ENCODE measurements around the gene ZDHHC19.
"Not testable (repeated sequence)": the region's sequence is repeated elsewhere in the genome, so short reads cannot be mapped to it uniquely, and the experiment has no call there.

ZDHHC19 gene

DNA sequence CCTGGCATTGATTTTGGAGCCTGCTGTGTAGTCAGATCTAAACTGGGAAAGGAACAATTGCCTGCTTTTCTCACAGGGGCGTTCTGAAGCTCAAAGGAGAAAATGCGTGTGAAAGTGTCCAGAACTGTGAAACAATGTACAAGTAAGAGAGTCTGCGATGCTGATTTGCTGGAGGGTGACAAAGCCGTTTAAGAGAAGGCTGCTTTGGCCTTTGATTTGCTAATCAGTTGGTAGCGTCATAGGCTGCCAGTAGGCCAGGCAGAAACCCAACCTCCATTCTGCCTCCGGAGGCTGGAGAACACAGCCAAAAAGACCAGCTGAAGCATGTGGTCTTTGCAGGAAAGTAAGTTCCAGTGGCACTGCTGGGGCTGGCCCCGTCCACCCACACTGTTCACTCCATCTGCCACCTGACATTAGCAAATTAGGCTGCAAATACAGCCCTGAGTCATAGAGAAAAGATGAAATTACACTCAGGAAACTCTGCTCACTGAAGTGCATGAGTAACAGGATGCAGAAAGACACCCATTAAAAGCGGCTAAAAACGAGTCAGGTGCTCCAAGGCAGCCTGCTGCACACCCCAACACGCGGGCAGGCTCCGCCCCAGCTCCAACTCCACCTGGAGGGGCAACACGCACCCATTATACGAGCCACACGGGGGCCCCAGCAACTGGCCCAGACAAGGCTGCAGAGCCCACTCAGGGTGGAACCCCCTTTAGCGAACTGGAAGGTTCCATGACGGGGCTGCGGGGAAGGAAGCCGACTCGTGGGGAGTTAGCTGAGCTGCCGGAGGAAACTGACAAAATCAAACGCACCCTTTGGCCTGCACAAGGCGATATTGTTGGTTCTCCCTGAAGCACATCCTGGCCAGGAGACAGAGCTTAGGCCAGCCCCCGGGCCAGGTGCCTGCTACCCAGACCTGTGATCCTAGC, 31.6 kb downstream of the ZDHHC19 start:
- in situ Hi-C loops (cut with MboI; ENCODE audit: low sequenced_read_pairs) = no loop called here

DNA sequence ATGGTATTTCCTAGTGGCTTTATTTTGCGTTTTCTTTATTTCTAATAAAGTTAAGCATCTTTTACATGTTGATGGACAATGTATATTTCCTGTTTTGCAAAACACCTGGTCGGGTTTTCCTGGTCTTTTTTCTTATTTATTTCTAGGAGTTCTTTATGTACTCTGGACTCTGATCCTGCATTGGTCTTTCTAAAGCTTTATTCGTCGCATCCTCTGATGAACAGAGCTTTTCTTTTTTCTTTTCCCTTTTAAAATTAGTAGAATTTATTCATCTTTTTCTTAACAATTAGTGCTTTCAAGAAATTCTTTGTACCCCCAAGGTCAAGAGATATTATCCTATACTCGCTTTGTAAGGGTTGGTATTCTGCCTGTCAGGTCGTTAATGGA, 32.2 kb downstream of the ZDHHC19 start:
- in situ Hi-C loops (cut with MboI; ENCODE audit: low sequenced_read_pairs) = no loop called here

- in situ Hi-C loops (cut with MboI; ENCODE audit: low sequenced_read_pairs) = no loop called here
Observed at GRCh38 chr3:196177967-196178366, 33.2 kb downstream of the ZDHHC19 start.

- in situ Hi-C loops (cut with MboI; ENCODE audit: low sequenced_read_pairs) = no loop called here
Observed at GRCh38 chr3:196177567-196177966, 33.6 kb downstream of the ZDHHC19 start.

- in situ Hi-C loops (cut with MboI; ENCODE audit: low sequenced_read_pairs) = no loop called here
Observed at GRCh38 chr3:196175722-196176121, 35.5 kb downstream of the ZDHHC19 start.

DNA sequence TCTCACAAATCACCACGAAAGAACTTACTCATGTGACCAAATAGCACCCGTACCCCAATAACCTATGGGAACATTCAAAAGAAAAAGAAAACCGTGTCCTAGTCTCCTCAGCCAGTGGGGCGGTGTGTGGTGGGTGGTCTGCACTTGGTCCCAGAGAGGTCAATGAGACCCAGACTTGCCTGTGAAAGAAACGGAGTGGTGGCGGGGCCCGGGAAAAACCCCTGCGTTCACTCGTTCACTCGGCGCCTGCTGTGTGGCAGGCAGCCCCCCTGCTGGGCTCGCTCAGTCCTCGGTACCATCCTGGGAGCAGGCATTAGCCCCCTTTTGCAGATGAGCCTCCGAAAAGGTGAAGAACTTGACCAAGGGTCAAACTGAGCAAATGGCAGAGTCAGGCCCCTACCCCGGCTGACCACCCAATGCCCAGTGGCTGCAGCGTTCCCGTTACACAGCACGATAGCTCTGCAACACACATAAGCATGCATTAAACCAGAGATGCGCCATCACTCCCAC, 36.0 kb downstream of the ZDHHC19 start:
- in situ Hi-C loops (cut with MboI; ENCODE audit: low sequenced_read_pairs) = no loop called here

- in situ Hi-C loops (cut with MboI; ENCODE audit: low sequenced_read_pairs) = no loop called here
Observed at GRCh38 chr3:196174652-196175051, 36.5 kb downstream of the ZDHHC19 start.

DNA sequence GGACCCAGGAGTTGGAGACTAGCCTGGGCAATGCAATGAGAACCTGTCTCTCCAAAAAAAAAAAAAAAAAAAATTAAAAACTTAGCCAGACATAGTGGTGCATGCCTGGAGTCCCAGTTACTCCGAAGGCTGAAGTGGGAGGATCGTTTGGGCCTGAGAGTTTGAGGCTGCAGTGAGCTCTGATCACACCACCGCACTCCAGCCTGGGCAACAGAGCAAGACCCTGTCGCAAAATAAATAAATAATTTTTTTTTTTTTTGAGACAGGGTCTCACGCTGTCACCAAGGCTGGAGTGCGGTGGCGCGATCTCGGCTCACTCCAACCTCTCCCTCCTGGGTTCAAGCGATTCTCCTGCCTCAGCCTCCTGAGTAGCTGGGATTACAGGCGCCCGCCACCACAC, 40.9 kb downstream of the ZDHHC19 start:
- in situ Hi-C loops (cut with MboI; ENCODE audit: low sequenced_read_pairs) = not testable (repeated sequence)

DNA sequence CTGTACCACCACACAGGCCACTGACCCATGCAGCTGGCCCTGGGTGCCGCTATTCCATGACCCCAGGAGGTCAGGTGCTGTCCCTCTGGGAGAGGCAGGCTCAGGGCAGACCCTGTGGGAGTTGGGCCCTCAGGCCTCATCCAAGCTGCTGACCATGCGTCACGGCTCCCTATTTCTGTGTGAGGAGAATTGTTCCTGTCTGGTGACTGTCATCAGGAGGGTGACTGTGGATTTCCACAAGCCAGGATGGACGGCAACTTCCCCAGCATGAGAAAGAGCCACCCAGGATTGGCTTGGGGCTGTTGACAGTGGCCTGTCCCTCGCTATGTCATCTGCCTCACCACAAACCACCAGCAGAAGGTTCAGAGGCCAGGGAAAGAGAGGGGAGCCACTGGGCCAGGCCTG, 41.4 kb downstream of the ZDHHC19 start:
- in situ Hi-C loops (cut with MboI; ENCODE audit: low sequenced_read_pairs) = no loop called here

- in situ Hi-C loops (cut with MboI; ENCODE audit: low sequenced_read_pairs) = no loop called here
Observed at GRCh38 chr3:196168808-196169391, 42.3 kb downstream of the ZDHHC19 start.

DNA sequence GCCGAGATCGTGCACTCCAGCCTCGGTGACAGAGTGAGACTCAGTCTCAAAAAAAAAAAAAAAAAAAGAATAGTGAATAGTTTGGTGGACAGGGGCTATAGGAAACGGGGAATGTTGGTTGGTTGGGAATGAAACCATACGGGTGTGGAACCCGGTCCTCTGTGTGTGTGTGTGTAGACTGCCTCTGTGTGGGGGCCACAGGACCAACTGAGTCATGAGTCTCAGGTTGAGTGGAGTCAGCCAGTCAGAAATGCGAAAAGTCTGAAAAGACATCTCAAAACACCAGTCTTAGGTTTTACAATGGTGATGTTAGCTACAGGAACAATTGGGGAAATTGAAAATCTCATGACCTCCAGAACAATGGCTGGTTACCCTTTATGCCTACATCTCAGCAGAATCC, 44.5 kb downstream of the ZDHHC19 start:
- in situ Hi-C loops (cut with MboI; ENCODE audit: low sequenced_read_pairs) = no loop called here

- in situ Hi-C loops (cut with MboI; ENCODE audit: low sequenced_read_pairs) = no loop called here
Observed at GRCh38 chr3:196165850-196166249, 45.4 kb downstream of the ZDHHC19 start.

DNA sequence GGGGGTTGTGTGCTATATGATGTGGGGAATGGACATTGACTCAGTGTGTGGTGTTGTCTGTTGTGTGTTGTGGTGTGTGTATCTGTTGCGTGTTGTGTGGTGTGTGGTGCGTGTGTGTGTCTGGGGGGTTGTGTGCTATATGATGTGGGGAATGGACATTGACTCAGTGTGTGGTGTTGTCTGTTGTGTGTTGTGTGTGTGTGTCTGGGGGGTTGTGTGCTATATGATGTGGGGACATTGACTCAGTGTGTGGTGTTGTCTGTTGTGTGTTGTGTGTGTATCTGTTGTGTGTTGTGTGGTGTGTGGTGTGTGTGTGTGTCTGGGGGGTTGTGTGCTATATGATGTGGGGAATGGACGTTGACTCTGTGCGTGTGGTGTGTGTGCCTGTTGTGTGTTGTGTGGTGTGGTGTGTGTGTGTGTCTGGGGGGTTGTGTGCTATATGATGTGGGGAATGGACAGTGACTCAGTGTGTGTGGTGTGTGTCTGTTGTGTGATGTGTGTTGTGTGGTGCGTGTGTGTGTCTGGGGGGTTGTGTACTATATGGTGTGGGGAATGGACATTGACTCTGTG, 46.1 kb downstream of the ZDHHC19 start:
- in situ Hi-C loops (cut with MboI; ENCODE audit: low sequenced_read_pairs) = not testable (repeated sequence)

DNA sequence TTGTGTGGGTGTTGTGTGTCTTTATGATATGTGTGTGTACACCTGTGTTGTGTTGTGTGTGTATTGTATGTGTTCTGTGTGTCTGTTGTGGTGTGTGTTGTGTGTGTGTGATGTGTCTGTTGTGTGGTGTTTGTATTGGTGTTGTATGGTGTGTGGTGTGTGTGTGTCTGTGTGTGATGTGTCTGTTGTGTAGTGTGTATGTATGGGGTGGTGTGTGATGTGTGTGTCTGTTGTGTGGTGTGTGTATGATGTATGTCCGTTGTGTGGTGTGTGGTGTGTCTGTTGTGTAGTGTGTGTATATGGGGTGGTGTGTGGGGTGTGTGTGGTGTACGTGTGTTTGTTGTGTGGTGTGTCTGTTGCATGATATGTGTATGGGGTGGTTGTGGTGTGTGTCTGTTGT, 46.6 kb downstream of the ZDHHC19 start:
- in situ Hi-C loops (cut with MboI; ENCODE audit: low sequenced_read_pairs) = no loop called here

- in situ Hi-C loops (cut with MboI; ENCODE audit: low sequenced_read_pairs) = no loop called here
Observed at GRCh38 chr3:196163666-196164493, 47.3 kb downstream of the ZDHHC19 start.

- in situ Hi-C loops (cut with MboI; ENCODE audit: low sequenced_read_pairs) = no loop called here
Observed at GRCh38 chr3:196163212-196163611, 48.0 kb downstream of the ZDHHC19 start.

DNA sequence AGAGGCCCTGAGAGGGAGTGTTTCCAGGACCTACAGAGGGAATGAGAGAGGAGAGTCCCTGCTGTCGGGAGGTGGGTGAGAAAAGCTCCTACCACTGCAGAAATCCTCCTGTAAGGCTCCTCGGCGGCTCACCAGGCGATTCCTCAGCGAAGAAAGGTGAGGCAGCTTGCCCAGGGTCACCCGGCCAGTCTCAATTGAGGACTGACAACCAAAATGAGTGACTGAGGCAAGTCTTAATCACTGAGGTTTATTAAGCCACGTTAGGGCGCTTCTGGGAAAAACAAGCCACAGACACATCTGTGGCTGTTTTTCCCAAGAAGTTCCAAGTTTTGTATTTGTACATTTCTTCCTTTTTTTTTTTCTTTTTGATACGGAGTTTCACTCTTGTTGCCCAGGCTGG, 48.5 kb downstream of the ZDHHC19 start:
- in situ Hi-C loops (cut with MboI; ENCODE audit: low sequenced_read_pairs) = no loop called here

DNA sequence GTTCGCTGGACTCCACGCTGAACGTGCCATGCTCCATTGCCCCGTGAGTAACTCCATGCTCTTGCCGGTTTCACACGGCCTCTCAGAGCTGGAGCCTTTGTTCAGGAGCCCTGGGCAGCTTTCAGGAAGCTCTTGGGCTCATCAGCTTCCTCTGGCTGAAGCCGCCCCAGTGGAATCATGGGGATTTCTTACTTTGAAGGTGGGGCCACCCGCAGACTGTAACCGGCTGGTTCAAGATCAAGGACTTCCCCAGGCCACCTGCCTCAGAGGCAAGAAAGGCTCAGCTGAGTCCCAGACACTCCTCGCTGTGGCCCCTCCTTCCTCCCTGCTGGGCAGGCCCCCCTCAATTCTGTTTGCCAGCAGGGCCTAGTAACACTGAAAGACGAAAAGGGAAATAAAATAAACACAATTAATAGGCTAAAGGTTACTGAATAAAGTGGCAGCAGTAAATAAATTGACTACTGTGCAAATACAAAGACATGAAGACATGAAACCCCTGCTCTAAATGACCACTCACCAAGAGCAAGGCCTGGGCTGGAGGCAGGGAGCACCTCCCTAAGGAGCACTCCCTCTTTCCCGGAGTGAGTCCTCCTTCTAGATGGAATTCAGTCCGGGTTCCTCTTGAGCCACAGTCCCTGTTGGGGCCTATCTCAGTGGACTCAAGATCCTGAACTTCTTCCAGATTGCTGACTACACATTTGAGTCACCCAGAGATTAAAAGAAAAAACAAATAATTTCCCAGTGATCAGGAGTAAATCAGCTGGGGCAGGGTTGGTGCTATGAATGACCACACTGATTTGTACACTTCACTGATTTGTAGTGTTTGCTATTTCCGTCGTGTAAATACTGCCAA, 51.0 kb downstream of the ZDHHC19 start:
- in situ Hi-C loops (cut with MboI; ENCODE audit: low sequenced_read_pairs) = no loop called here

- in situ Hi-C loops (cut with MboI; ENCODE audit: low sequenced_read_pairs) = no loop called here
Observed at GRCh38 chr3:196159526-196159925, 51.7 kb downstream of the ZDHHC19 start.

DNA sequence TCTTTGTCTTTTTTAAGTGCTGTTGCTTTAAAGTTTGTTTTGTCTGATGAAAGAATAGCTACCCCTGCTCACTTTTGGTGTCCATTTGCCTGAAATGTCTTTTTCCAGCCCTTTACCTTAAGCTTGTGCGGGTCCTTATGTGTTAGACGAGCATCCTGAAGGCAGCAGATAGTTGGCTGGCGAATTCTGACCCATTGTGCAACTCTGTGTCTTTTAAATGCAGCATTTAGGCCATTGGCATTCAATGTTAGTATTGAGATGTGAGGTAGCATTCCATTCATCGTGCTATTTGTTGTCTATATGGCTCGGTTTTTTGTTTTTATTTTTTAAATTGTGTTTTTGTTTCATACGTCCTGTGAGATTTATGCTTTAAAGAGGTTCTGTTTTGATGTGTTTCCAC, 55.0 kb downstream of the ZDHHC19 start:
- in situ Hi-C loops (cut with MboI; ENCODE audit: low sequenced_read_pairs) = no loop called here
